Inflammatory macrophage treated with lipopolysaccharide for 1 hour (primary cell): ENCODE measurements around the gene SINHCAF.

Experiments
- DNase-seq, 2 donors: peaks; one replicate each; pipeline ENCODE4 v3.0.0-alpha.2; 2020 to 2022

Gene SINHCAF

DNA sequence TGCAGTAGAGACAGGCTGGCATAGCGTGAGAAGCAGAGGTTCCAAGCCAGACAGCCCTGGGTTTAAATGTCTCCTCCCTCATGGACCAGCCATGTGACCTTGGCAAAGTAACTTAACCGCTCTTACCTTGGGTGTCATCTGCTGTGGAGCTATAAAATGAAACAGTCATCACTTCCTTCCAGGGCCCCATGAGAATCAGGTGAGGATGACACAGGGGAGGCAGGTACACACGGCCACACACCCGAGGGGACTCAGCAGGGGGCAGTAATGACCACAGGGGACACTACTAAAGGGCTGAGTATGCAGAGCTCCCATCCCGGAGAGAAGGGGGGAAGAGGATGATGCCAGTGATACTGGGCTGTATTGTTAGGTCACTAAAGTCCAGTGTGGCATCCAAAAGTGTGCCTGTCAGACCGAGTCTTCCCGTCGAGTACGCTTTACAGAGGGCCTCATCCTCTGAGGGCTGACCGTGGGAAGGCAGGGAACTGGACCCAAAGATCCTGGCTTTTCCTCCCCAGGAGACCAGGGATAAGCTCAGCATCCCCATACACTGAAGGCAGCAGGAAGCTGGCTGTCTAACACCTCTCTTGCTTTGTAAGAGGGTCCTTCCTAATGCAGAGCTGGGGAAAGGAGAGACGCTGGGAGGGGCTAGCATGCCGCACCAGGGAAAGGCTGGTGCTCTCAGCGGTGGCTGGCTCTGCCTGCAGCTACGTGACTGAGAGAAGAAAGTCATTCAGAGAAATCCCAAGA, 94.2 kb downstream of the SINHCAF start:
- DNase-seq, result no peak
